ENCODE results near the gene CD63.

Gene CD63

DNA sequence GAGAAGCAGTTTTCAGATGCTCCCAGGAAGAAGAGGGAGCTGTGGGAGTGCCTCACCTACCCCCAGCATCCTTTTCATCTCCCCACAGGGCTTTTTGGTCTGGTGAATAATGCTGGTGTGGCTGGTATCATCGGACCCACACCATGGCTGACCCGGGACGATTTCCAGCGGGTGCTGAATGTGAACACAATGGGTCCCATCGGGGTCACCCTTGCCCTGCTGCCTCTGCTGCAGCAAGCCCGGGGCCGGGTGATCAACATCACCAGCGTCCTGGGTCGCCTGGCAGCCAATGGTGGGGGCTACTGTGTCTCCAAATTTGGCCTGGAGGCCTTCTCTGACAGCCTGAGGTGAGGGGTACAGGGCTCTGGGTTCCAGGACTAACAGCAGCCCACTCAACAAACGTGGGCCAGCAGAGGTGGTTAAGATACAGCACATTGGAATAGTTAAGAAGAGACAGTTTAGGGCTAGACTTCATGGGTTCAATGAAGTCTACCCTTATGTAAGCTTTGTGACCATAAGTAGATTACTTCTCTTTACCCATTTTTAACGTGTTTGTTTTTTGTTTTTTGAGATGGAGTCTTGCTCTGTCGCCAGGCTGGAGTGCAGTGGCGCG is 7.1 kb downstream of the CD63 start:
- H3K4me3 ChIP-seq (replicated peaks; ENCODE audit: low read depth, low read length) = no peak overlapping the region

DNA sequence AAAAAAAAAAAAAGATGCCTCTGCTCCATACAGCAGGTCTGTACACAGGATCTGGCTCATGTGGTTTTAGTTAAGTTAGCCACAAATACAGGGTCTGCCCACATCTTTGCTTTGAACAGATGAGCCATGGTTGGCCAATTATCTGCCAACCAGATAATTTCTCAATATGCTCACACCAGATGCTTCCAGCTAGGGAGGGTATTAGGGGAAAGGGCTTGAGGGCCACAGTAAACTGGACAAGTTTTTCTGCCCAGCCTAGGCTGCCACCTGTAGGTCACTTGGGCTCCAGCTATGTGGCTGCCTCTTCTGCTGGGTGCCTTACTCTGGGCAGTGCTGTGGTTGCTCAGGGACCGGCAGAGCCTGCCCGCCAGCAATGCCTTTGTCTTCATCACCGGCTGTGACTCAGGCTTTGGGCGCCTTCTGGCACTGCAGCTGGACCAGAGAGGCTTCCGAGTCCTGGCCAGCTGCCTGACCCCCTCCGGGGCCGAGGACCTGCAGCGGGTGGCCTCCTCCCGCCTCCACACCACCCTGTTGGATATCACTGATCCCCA is 7.8 kb downstream of the CD63 start:
- TF ChIP-seq, protein P1, sequence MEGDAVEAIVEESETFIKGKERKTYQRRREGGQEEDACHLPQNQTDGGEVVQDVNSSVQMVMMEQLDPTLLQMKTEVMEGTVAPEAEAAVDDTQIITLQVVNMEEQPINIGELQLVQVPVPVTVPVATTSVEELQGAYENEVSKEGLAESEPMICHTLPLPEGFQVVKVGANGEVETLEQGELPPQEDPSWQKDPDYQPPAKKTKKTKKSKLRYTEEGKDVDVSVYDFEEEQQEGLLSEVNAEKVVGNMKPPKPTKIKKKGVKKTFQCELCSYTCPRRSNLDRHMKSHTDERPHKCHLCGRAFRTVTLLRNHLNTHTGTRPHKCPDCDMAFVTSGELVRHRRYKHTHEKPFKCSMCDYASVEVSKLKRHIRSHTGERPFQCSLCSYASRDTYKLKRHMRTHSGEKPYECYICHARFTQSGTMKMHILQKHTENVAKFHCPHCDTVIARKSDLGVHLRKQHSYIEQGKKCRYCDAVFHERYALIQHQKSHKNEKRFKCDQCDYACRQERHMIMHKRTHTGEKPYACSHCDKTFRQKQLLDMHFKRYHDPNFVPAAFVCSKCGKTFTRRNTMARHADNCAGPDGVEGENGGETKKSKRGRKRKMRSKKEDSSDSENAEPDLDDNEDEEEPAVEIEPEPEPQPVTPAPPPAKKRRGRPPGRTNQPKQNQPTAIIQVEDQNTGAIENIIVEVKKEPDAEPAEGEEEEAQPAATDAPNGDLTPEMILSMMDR (IDR thresholded peaks at IDR 0.05; ENCODE audit: low read depth, low read length, missing control alignments) = peak; percentile 36
- no peak overlapping the region for H3K4me3 ChIP-seq (replicated peaks; ENCODE audit: low read depth, low read length)
- DNase-seq (ENCODE audit: extremely low read depth, low read depth) = peak; percentile 88

More for the DNA sequence above, 7.1 kb downstream of the CD63 start:
- TF ChIP-seq, protein P1 (IDR thresholded peaks at IDR 0.05; ENCODE audit: low read depth, low read length, missing control alignments) = no peak
- no peak for DNase-seq (ENCODE audit: extremely low read depth, low read depth)

DNA sequence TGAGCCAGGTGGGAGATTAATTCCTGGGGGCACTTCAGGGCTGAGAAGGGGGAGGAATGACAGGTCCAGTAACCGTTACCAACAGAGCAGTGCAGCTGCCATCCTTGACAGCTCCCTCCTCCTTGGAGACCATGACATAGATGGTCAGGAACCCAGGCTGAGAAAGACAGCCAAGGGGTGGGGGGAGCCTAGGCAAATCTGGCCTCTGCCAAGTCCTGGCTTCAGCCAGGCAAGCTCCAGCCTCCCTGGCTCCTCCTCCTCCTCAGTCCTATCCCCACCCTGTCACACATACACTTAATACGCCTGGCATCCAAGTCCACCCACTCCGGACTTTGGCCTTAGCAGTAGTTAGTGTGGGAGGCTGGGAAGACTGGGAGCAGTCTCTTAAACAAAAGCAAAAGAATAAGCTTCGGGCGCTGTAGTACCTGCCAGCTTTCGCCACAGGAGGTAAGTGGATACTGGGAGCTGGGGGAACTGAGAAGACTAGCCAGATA is 8.7 kb downstream of the CD63 start, which contains the start of gene RDH5:
Gene RDH5 (plus strand): TSS at position 323 of the 494 bp plus-strand sequence. CDS start 792 bp downstream, outside the sequence.
- TF ChIP-seq, protein P1 (IDR thresholded peaks at IDR 0.05; ENCODE audit: low read depth, low read length, missing control alignments) = no peak
- peak within 1 kb of the TSS; percentile 14 for H3K4me3 ChIP-seq (replicated peaks; ENCODE audit: low read depth, low read length)
- no peak for DNase-seq (ENCODE audit: extremely low read depth, low read depth)

DNA sequence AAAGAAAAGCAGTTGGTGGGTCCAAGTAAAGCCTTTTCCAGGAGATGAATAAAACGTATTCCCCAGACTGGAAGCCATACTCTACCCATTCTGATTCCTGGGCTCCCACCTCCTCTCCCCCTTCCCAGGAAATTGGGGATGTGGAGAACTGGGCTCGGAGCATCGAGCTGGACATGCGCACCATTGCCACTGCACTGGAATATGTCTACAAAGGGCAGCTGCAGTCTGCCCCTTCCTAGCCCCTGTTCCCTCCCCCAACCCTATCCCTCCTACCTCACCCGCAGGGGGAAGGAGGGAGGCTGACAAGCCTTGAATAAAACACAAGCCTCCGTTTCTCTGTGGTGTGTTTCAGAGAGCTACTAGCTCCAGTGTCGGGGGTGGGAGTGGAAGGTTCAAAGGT is 9.4 kb downstream of the CD63 start:
- TF ChIP-seq, protein P1 (IDR thresholded peaks at IDR 0.05; ENCODE audit: low read depth, low read length, missing control alignments) = no peak
- no peak for DNase-seq (ENCODE audit: extremely low read depth, low read depth)
- no peak overlapping the region for H3K4me3 ChIP-seq (replicated peaks; ENCODE audit: low read depth, low read length)

DNA sequence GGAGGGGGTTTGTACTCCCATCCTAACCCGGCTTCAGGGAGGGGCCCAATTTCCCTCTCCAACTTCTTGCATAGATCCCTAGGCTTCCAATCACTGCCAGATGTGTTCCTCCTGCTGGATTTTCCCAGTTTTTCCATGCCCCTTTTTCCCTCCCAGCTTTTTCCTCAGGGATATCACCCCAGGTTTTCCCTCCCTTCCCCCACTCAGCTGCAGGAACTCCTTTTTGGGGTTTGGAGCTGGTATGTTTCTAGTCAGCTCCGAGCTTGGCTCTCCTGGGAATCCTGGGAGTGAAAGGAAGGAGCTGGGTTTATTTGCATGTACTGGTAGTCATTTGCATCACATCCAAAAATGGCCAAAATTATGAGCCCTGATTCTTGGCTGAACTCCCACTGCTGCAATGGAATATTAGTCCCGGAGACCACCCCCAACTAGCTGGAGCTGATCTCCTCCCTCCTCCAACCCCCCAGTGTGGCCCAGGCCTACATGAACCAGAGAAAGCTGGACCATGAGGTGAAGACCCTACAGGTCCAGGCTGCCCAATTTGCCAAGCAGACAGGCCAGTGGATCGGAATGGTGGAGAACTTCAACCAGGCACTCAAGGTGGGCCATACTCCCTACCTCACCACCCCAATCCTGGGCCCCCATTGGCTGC is 10.1 kb downstream of the CD63 start:
- H3K4me3 ChIP-seq (replicated peaks; ENCODE audit: low read depth, low read length) = peak overlapping the region; percentile 8; the same call in 1 of the 2 replicates
- TF ChIP-seq, protein P1 (IDR thresholded peaks at IDR 0.05; ENCODE audit: low read depth, low read length, missing control alignments) = no peak
- no peak for DNase-seq (ENCODE audit: extremely low read depth, low read depth)

DNA sequence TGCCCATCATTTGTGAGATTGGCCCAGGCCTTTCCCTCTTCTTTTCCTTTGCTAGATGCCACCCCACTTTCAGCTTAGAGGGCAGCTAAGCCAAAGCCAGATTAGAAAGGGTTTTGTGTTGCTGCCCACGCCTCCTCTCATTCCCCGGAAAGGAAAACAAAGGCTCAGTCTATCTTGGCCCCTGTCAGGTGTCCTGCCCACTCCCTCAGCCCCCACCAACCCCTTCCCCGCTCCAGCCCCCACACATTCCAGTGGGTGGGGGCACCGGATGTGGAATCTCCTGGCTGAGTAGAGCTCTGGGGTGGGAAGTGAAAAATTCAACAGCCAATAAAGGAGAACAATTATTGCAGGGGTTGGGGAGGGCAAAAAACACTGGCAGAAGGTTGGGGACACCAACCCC is 10.8 kb downstream of the CD63 start:
- peak overlapping the region; percentile 70; the same call in 1 of the 2 replicates for H3K4me3 ChIP-seq (replicated peaks; ENCODE audit: low read depth, low read length)
- DNase-seq (ENCODE audit: extremely low read depth, low read depth) = no peak
- TF ChIP-seq, protein P1 (IDR thresholded peaks at IDR 0.05; ENCODE audit: low read depth, low read length, missing control alignments) = no peak
